Measurements from ENCODE around the gene ACVR1B.

ACVR1B gene

DNA sequence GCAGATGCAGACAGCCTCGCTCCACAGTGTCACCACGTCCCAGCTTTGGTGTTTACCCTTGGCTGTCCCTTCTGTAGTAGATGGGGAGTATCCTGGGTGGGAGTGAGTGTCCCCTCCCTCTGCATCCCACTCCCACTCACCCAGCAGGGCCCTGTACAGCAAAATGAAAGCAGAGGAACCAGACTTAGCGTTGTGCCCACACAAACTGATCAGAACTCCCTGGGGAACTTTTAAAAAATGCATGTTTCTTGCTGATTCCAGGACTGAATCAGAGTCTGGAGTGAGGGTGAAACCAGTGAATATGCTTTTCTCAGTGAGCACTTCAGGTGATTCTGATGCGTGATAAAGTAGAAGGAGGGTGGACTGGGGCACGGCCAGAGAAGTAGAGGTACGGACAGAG lies 41.3 kb upstream of the ACVR1B start:
- Histone ChIP-seq H3K4me3 (ENCODE audit: severe bottlenecking) (no peak overlapping the region), H3K9me3 (ENCODE audit: severe bottlenecking) (no peaks in the 10 kb centered on the region), H3K36me3 (ENCODE audit: low read depth) (no peaks in the 10 kb centered on the region), H3K27me3 (ENCODE audit: insufficient read depth, poor library complexity, severe bottlenecking) (peaks cover 13% of the 10 kb centered on the region), H3K27ac (ENCODE audit: poor library complexity, severe bottlenecking) (no peak overlapping the region), H3K4me1 (ENCODE audit: insufficient read depth, poor library complexity, severe bottlenecking) (no peaks in the 10 kb centered on the region)
- DNase-seq (ENCODE audit: low spot score) (no peak), ATAC-seq (ENCODE audit: low read depth) (no peak)
- no peak for TF ChIP-seq CTCF (IDR thresholded peaks at IDR 0.05; ENCODE audit: poor library complexity, severe bottlenecking)

GRCh38 chr12:51910691-51911090 lies 40.8 kb upstream of the ACVR1B start:
- Histone ChIP-seq H3K36me3 (ENCODE audit: low read depth) (no peaks in the 10 kb centered on the region), H3K27me3 (ENCODE audit: insufficient read depth, poor library complexity, severe bottlenecking) (peaks cover 13% of the 10 kb centered on the region), H3K27ac (ENCODE audit: poor library complexity, severe bottlenecking) (no peak overlapping the region), H3K4me3 (ENCODE audit: severe bottlenecking) (no peak overlapping the region), H3K4me1 (ENCODE audit: insufficient read depth, poor library complexity, severe bottlenecking) (no peaks in the 10 kb centered on the region), H3K9me3 (ENCODE audit: severe bottlenecking) (no peaks in the 10 kb centered on the region)
- no peak for TF ChIP-seq CTCF (IDR thresholded peaks at IDR 0.05; ENCODE audit: poor library complexity, severe bottlenecking)
- DNase-seq (ENCODE audit: low spot score) (no peak), ATAC-seq (ENCODE audit: low read depth) (no peak)

- DNase-seq (ENCODE audit: low spot score) (no peak), ATAC-seq (ENCODE audit: low read depth) (no peak)
- H3K4me3 ChIP-seq (ENCODE audit: severe bottlenecking), result no peak overlapping the region
- H3K4me1 ChIP-seq (ENCODE audit: insufficient read depth, poor library complexity, severe bottlenecking), result no peaks in the 10 kb centered on the region
- H3K27ac ChIP-seq (ENCODE audit: poor library complexity, severe bottlenecking), result no peak overlapping the region
- TF ChIP-seq CTCF (IDR thresholded peaks at IDR 0.05; ENCODE audit: poor library complexity, severe bottlenecking), result no peak
- H3K9me3 ChIP-seq (ENCODE audit: severe bottlenecking), result no peaks in the 10 kb centered on the region
- H3K27me3 ChIP-seq (ENCODE audit: insufficient read depth, poor library complexity, severe bottlenecking), result peaks cover 13% of the 10 kb centered on the region
- no peaks in the 10 kb centered on the region for H3K36me3 ChIP-seq (ENCODE audit: low read depth)
Measured at GRCh38 chr12:51911307-51911706, 40.2 kb upstream of the ACVR1B start.

DNA sequence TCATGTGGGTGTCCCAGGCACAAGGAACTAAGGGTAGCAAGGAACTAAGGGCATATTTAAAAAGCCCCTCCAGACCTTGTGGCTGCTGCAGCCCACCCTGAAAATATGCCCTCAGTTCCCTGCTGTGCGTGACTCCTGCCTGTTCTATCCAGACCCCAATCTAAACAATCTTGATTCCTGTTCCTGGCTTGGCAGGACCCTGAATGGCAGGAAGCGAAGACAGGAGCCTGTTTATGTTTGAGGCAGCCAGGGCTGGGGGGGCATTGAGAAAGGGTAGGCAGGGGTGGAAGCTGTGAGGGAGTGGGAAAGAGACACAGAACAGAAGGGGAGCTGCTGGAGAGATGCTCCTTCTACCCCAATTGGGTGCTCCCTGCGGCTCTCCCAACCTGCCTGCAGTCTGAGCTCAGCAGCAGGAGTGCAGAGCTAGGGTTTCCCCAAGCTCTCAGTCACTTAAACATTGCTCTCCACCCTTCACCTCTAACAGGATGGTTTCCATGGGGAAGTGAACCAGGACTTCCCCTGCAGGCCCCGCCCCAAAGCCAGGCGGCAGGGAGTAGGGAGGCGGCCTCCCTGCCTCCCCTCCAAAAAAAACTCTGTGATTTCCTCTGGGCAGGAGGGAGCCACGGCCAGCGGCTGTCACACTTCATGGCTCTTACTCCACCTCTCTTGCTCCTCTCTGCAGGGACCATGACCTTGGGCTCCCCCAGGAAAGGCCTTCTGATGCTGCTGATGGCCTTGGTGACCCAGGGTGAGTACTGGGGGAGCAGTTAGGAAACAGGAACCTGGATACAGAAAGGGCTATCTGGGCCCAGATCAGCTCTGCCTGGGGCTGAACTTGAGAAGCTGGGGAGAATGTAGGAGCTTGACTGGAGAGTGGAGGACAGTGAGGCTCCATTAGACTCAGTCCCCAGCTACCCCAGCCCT lies 39.4 kb upstream of the ACVR1B start:
- no peak for TF ChIP-seq CTCF (IDR thresholded peaks at IDR 0.05; ENCODE audit: poor library complexity, severe bottlenecking)
- no peaks in the 10 kb centered on the region for H3K9me3 ChIP-seq (ENCODE audit: severe bottlenecking)
- no peak overlapping the region for H3K27ac ChIP-seq (ENCODE audit: poor library complexity, severe bottlenecking)
- H3K36me3 ChIP-seq (ENCODE audit: low read depth), result no peaks in the 10 kb centered on the region
- DNase-seq (ENCODE audit: low spot score) (no peak), ATAC-seq (ENCODE audit: low read depth) (no peak; the same call in 2 of the 3 replicates)
- no peak overlapping the region for H3K4me3 ChIP-seq (ENCODE audit: severe bottlenecking)
- H3K27me3 ChIP-seq (ENCODE audit: insufficient read depth, poor library complexity, severe bottlenecking), result peaks cover 10% of the 10 kb centered on the region
- no peaks in the 10 kb centered on the region for H3K4me1 ChIP-seq (ENCODE audit: insufficient read depth, poor library complexity, severe bottlenecking)
